Renal pelvis (tissue), 4 donors: Measurements from ENCODE around the gene ERICH6. TPM values are rescaled to one million over a fixed set of nuclear protein-coding genes. Genes with fewer than 3 reads are reported as not detected.
A peak's percentile ranks its signal among the peaks of the same experiment; 100 is the strongest.

Source experiments
- DNase-seq: peaks from one replicate; pipeline ENCODE4 v3.0.0-alpha.2; 2013
- polyA plus RNA-seq, 3 donors: library from polyadenylated mRNA; unstranded; fragments of 120-200 nt; gene quantifications; one replicate each; pipeline ENCODE4 v1.2.1, GENCODE V29; 2013; ENCODE audit not compliant: insufficient read length in 3 of 3

The ERICH6 gene
- polyA plus RNA-seq, 3 donors: 1.00 to 1.4 (median 1.0) TPM

- no peak for DNase-seq
Observed at GRCh38 chr3:150737874-150738679, 34.4 kb upstream of the ERICH6 start.

GRCh38 chr3:150736903-150737832 lies 33.4 kb upstream of the ERICH6 start:
- no peak for DNase-seq

- no peak for DNase-seq
Observed at GRCh38 chr3:150736316-150736719, 32.6 kb upstream of the ERICH6 start.

- DNase-seq: no peak
Observed at GRCh38 chr3:150734795-150735119, 31.0 kb upstream of the ERICH6 start.

- no peak for DNase-seq
Observed at GRCh38 chr3:150733936-150734794, 30.4 kb upstream of the ERICH6 start.

- no peak for DNase-seq
Observed at GRCh38 chr3:150733373-150733935, 29.7 kb upstream of the ERICH6 start.

- DNase-seq: no peak
Observed at GRCh38 chr3:150729682-150730360, 26.1 kb upstream of the ERICH6 start.

- no peak for DNase-seq
Observed at GRCh38 chr3:150727653-150728502, 24.2 kb upstream of the ERICH6 start.

- no peak for DNase-seq
Observed at GRCh38 chr3:150725548-150725947, 21.8 kb upstream of the ERICH6 start.

- DNase-seq: no peak
Observed at GRCh38 chr3:150723946-150724345, 20.2 kb upstream of the ERICH6 start.

- no peak for DNase-seq
Observed at GRCh38 chr3:150722267-150722666, 18.5 kb upstream of the ERICH6 start.

- DNase-seq: peak; percentile 67
Observed at GRCh38 chr3:150721285-150722130, 17.8 kb upstream of the ERICH6 start.

GRCh38 chr3:150720444-150720843 lies 16.7 kb upstream of the ERICH6 start:
- DNase-seq: no peak

GRCh38 chr3:150710097-150710496 lies 6.4 kb upstream of the ERICH6 start:
- DNase-seq: no peak

- DNase-seq: peak; percentile 20
Observed at GRCh38 chr3:150703299-150703755, 393 bp downstream of the ERICH6 start.

- DNase-seq: no peak
Observed at GRCh38 chr3:150699068-150699639, 4.6 kb downstream of the ERICH6 start.

- no peak for DNase-seq
Observed at GRCh38 chr3:150697646-150698045, 6.1 kb downstream of the ERICH6 start.

GRCh38 chr3:150691414-150692040 lies 12.2 kb downstream of the ERICH6 start:
- DNase-seq: no peak
